ENCODE measurements around the gene HSPA12B.

The HSPA12B gene

GRCh38 chr20:3705970-3706739, 26.3 kb upstream of the HSPA12B start:
- no peak overlapping the region for H3K27ac ChIP-seq (ENCODE audit: low read depth, low read length)
- no peaks in the 10 kb centered on the region for H3K9me3 ChIP-seq (ENCODE audit: insufficient read depth, low read depth, low read length)
- H3K36me3 ChIP-seq (ENCODE audit: insufficient read depth, low read length), result no peaks in the 10 kb centered on the region
- WGBS, result 94% methylated on average over 31 of the region's 31 CpGs
- no peak overlapping the region for H3K4me3 ChIP-seq (ENCODE audit: low read length)
- no peaks in the 10 kb centered on the region for H3K27me3 ChIP-seq (ENCODE audit: insufficient read depth, low read length)
- no peaks in the 10 kb centered on the region for H3K4me1 ChIP-seq (ENCODE audit: insufficient read depth, low read length)
- no peak overlapping the region for H3K9ac ChIP-seq (ENCODE audit: low read depth, low read length)

- no peak overlapping the region; the same call in 1 of the 2 replicates for H3K9ac ChIP-seq (ENCODE audit: low read depth, low read length)
- no peaks in the 10 kb centered on the region for H3K9me3 ChIP-seq (ENCODE audit: insufficient read depth, low read depth, low read length)
- H3K4me1 ChIP-seq (ENCODE audit: insufficient read depth, low read length), result no peaks in the 10 kb centered on the region
- WGBS, result 83% methylated on average over 10 of the region's 10 CpGs
- H3K27ac ChIP-seq (ENCODE audit: low read depth, low read length), result no peak overlapping the region
- H3K27me3 ChIP-seq (ENCODE audit: insufficient read depth, low read length), result no peaks in the 10 kb centered on the region
- H3K36me3 ChIP-seq (ENCODE audit: insufficient read depth, low read length), result no peaks in the 10 kb centered on the region
- H3K4me3 ChIP-seq (ENCODE audit: low read length), result no peak overlapping the region
Observed at GRCh38 chr20:3706774-3707507, 25.5 kb upstream of the HSPA12B start.

- Histone ChIP-seq H3K27ac (ENCODE audit: low read depth, low read length) (no peak overlapping the region), H3K36me3 (ENCODE audit: insufficient read depth, low read length) (no peaks in the 10 kb centered on the region), H3K4me3 (ENCODE audit: low read length) (no peak overlapping the region), H3K9me3 (ENCODE audit: insufficient read depth, low read depth, low read length) (no peaks in the 10 kb centered on the region), H3K4me1 (ENCODE audit: insufficient read depth, low read length) (no peaks in the 10 kb centered on the region), H3K27me3 (ENCODE audit: insufficient read depth, low read length) (no peaks in the 10 kb centered on the region), H3K9ac (ENCODE audit: low read depth, low read length) (no peak overlapping the region)
- 88% methylated on average over 3 of the region's 3 CpGs for WGBS
Observed at GRCh38 chr20:3707508-3707899, 25.0 kb upstream of the HSPA12B start.

GRCh38 chr20:3710011-3710466, 22.4 kb upstream of the HSPA12B start:
- H3K9me3 ChIP-seq (ENCODE audit: insufficient read depth, low read depth, low read length), result no peaks in the 10 kb centered on the region
- H3K27ac ChIP-seq (ENCODE audit: low read depth, low read length), result no peak overlapping the region
- H3K27me3 ChIP-seq (ENCODE audit: insufficient read depth, low read length), result no peaks in the 10 kb centered on the region
- H3K4me1 ChIP-seq (ENCODE audit: insufficient read depth, low read length), result no peaks in the 10 kb centered on the region
- H3K36me3 ChIP-seq (ENCODE audit: insufficient read depth, low read length), result no peaks in the 10 kb centered on the region
- H3K4me3 ChIP-seq (ENCODE audit: low read length), result no peak overlapping the region
- WGBS, result 87% methylated on average over 6 of the region's 6 CpGs
- no peak overlapping the region for H3K9ac ChIP-seq (ENCODE audit: low read depth, low read length)

GRCh38 chr20:3710703-3711483, 21.6 kb upstream of the HSPA12B start:
- no peak overlapping the region for H3K27ac ChIP-seq (ENCODE audit: low read depth, low read length)
- WGBS, result 40% methylated on average over 18 of the region's 18 CpGs
- H3K36me3 ChIP-seq (ENCODE audit: insufficient read depth, low read length), result no peaks in the 10 kb centered on the region
- no peaks in the 10 kb centered on the region for H3K9me3 ChIP-seq (ENCODE audit: insufficient read depth, low read depth, low read length)
- no peaks in the 10 kb centered on the region for H3K4me1 ChIP-seq (ENCODE audit: insufficient read depth, low read length)
- H3K9ac ChIP-seq (ENCODE audit: low read depth, low read length), result no peak overlapping the region
- no peak overlapping the region for H3K4me3 ChIP-seq (ENCODE audit: low read length)
- no peaks in the 10 kb centered on the region for H3K27me3 ChIP-seq (ENCODE audit: insufficient read depth, low read length)

- 90% methylated on average over 4 of the region's 4 CpGs for WGBS
- no peak overlapping the region for H3K27ac ChIP-seq (ENCODE audit: low read depth, low read length)
- H3K36me3 ChIP-seq (ENCODE audit: insufficient read depth, low read length), result no peaks in the 10 kb centered on the region
- no peaks in the 10 kb centered on the region for H3K9me3 ChIP-seq (ENCODE audit: insufficient read depth, low read depth, low read length)
- H3K4me3 ChIP-seq (ENCODE audit: low read length), result no peak overlapping the region
- H3K27me3 ChIP-seq (ENCODE audit: insufficient read depth, low read length), result no peaks in the 10 kb centered on the region
- no peaks in the 10 kb centered on the region for H3K4me1 ChIP-seq (ENCODE audit: insufficient read depth, low read length)
- no peak overlapping the region for H3K9ac ChIP-seq (ENCODE audit: low read depth, low read length)
Observed at GRCh38 chr20:3711484-3711941, 21.0 kb upstream of the HSPA12B start.

GRCh38 chr20:3712279-3712873, 20.1 kb upstream of the HSPA12B start, which contains the start of gene SIGLEC1:
Gene SIGLEC1 (minus strand): TSS chr20:3712600. CDS start chr20:3707128, 5,472 bp downstream.
- Histone ChIP-seq H3K4me1 (ENCODE audit: insufficient read depth, low read length) (no peaks in the 10 kb centered on the region), H3K27me3 (ENCODE audit: insufficient read depth, low read length) (no peaks in the 10 kb centered on the region), H3K9me3 (ENCODE audit: insufficient read depth, low read depth, low read length) (no peaks in the 10 kb centered on the region), H3K36me3 (ENCODE audit: insufficient read depth, low read length) (no peaks in the 10 kb centered on the region), H3K27ac (ENCODE audit: low read depth, low read length) (no peak within 1 kb of the TSS), H3K9ac (ENCODE audit: low read depth, low read length) (no peak within 1 kb of the TSS), H3K4me3 (ENCODE audit: low read length) (no peak within 1 kb of the TSS)
- 93% methylated on average over 15 of the region's 15 CpGs for WGBS

GRCh38 chr20:3714092-3714491, 18.4 kb upstream of the HSPA12B start:
- no peaks in the 10 kb centered on the region for H3K9me3 ChIP-seq (ENCODE audit: insufficient read depth, low read depth, low read length)
- H3K4me1 ChIP-seq (ENCODE audit: insufficient read depth, low read length), result no peaks in the 10 kb centered on the region
- no peak overlapping the region for H3K4me3 ChIP-seq (ENCODE audit: low read length)
- 94% methylated on average over 4 of the region's 4 CpGs for WGBS
- H3K36me3 ChIP-seq (ENCODE audit: insufficient read depth, low read length), result no peaks in the 10 kb centered on the region
- H3K27me3 ChIP-seq (ENCODE audit: insufficient read depth, low read length), result no peaks in the 10 kb centered on the region
- H3K27ac ChIP-seq (ENCODE audit: low read depth, low read length), result no peak overlapping the region
- H3K9ac ChIP-seq (ENCODE audit: low read depth, low read length), result no peak overlapping the region

- Histone ChIP-seq H3K4me3 (ENCODE audit: low read length) (no peak overlapping the region), H3K9ac (ENCODE audit: low read depth, low read length) (no peak overlapping the region), H3K36me3 (ENCODE audit: insufficient read depth, low read length) (no peaks in the 10 kb centered on the region), H3K4me1 (ENCODE audit: insufficient read depth, low read length) (peaks cover 4% of the 10 kb centered on the region; the same call in 1 of the 2 replicates), H3K27ac (ENCODE audit: low read depth, low read length) (no peak overlapping the region), H3K9me3 (ENCODE audit: insufficient read depth, low read depth, low read length) (no peaks in the 10 kb centered on the region), H3K27me3 (ENCODE audit: insufficient read depth, low read length) (no peaks in the 10 kb centered on the region)
- WGBS, result 70% methylated on average over 4 of the region's 4 CpGs
Observed at GRCh38 chr20:3716195-3716834, 16.2 kb upstream of the HSPA12B start.

GRCh38 chr20:3719046-3719445, 13.4 kb upstream of the HSPA12B start:
- H3K36me3 ChIP-seq (ENCODE audit: insufficient read depth, low read length), result no peaks in the 10 kb centered on the region
- no peak overlapping the region for H3K27ac ChIP-seq (ENCODE audit: low read depth, low read length)
- H3K9me3 ChIP-seq (ENCODE audit: insufficient read depth, low read depth, low read length), result no peaks in the 10 kb centered on the region
- WGBS, result 89% methylated on average over 4 of the region's 4 CpGs
- no peak overlapping the region for H3K4me3 ChIP-seq (ENCODE audit: low read length)
- H3K9ac ChIP-seq (ENCODE audit: low read depth, low read length), result no peak overlapping the region
- H3K27me3 ChIP-seq (ENCODE audit: insufficient read depth, low read length), result no peaks in the 10 kb centered on the region
- H3K4me1 ChIP-seq (ENCODE audit: insufficient read depth, low read length), result peaks cover 4% of the 10 kb centered on the region; the same call in 1 of the 2 replicates

All from HUES64 (cell line).